Thyroid gland (tissue), 4 donors: Measurements from ENCODE around the gene SGPP1. TPM values are rescaled to one million over a fixed set of nuclear protein-coding genes. Genes with fewer than 3 reads are reported as not detected.

Experiments used
- DNase-seq, 2 donors: peaks; one replicate each; pipeline ENCODE4 v3.0.0-alpha.2; 2019
- H3K27ac ChIP-seq, 3 donors: fragments of 200-600 bp; sonication (generic); 1 replicate in 2 of 3; 2 replicates in 1 of 3; pipeline ENCODE4 v1.5.1; 2016 to 2019; ENCODE audit warnings: mild to moderate bottlenecking in 1 of 3, moderate library complexity in 1 of 3
- H3K27me3 ChIP-seq: fragments of 200-600 bp; sonication (generic); one replicate; pipeline ENCODE4 v1.5.1; 2019
- H3K36me3 ChIP-seq, 2 donors: fragments of 200-600 bp; sonication (generic); one replicate each; pipeline ENCODE4 v1.5.1; 2016 to 2019
- H3K4me1 ChIP-seq, 2 donors: fragments of 200-600 bp; sonication (generic); one replicate each; pipeline ENCODE4 v1.5.1; 2017 to 2019
- H3K4me3 ChIP-seq, 3 donors: fragments of 200-600 bp; sonication (generic); replicated peaks in 1 of 3; 1 replicate in 2 of 3; 2 replicates in 1 of 3; pipeline ENCODE4 v1.5.1; 2016; ENCODE audit warnings: mild to moderate bottlenecking in 1 of 3
- H3K9me3 ChIP-seq: fragments of 200-600 bp; sonication (generic); one replicate; pipeline ENCODE4 v1.5.1; 2017
- POLR2A ChIP-seq, 2 donors: fragments of 450-650 bp; IDR thresholded peaks; one replicate each; pipeline ENCODE4 v1.6.1; 2017; ENCODE audit warnings: antibody characterized with exemption in 2 of 2, mild to moderate bottlenecking in 2 of 2, moderate library complexity in 1 of 2
- WGBS, 2 donors: methylation state at CpG; one replicate each; pipeline ENCODE4 v1.1.5; 2017; 5-methylcytosine and 5-hydroxymethylcytosine counted together
- intact Hi-C: fragments of 100-400 bp; cut with DNase I; formaldehyde crosslinking; loops from one replicate; pipeline ENCODE4 v1.15.1; 2023
- total RNA-seq, 4 donors: library from RNA; depleted of rRNA; stranded (reverse); fragments of >200 nt; gene quantifications; one replicate each; pipeline ENCODE4 v1.2.3, GENCODE V29; 2016
- TF ChIP-seq, protein P1 (sequence below), 6 experiments: fragments of 200-600 bp in 3 of 6; fragments of 450-650 bp in 3 of 6; sonication (generic) in 3 of 6; IDR thresholded peaks; one replicate each; pipeline ENCODE4 v1.5.1; 2016 to 2019; ENCODE audit warnings: antibody characterized with exemption in 6 of 6, mild to moderate bottlenecking in 2 of 6, inconsistent platforms in 1 of 6, moderate library complexity in 1 of 6

The SGPP1 gene
- total RNA-seq, 4 donors from 2014 or later, result 19.2 to 38.1 (median 25.7) TPM

DNA sequence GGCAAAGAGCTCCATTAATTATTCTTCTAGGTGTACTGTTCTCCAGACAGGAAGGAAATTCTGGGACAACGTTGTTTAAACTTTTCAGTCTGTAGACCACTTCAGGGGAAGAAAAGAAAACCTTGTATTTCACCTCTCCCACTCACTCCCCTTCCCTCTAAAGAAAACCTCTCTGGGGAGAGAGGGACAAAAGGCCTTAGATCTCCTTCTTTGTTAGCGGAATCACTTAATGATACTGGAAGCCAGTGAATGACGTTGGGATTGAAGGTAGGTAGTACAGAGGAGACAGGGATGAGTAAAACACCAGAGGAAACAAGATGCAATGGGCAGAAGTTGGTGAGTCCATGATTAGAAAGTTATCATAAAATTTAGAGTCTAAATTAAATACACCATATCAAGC, 38.7 kb upstream of the SGPP1 start:
- Histone ChIP-seq H3K27ac (no peak overlapping the region), H3K4me3 (no peak overlapping the region), H3K4me1 (no peaks in the 10 kb centered on the region), H3K9me3 (no peaks in the 10 kb centered on the region), H3K36me3 (no peaks in the 10 kb centered on the region), H3K27me3 (no peaks in the 10 kb centered on the region)
- no peak for DNase-seq
- intact Hi-C loops, result loop anchor here (10.0 kb wide), 1 partner anchor 212 kb away; no protein-coding TSS in a partner anchor
- no peak for TF ChIP-seq POLR2A (IDR thresholded peaks at IDR 0.05)
- TF ChIP-seq, protein P1, sequence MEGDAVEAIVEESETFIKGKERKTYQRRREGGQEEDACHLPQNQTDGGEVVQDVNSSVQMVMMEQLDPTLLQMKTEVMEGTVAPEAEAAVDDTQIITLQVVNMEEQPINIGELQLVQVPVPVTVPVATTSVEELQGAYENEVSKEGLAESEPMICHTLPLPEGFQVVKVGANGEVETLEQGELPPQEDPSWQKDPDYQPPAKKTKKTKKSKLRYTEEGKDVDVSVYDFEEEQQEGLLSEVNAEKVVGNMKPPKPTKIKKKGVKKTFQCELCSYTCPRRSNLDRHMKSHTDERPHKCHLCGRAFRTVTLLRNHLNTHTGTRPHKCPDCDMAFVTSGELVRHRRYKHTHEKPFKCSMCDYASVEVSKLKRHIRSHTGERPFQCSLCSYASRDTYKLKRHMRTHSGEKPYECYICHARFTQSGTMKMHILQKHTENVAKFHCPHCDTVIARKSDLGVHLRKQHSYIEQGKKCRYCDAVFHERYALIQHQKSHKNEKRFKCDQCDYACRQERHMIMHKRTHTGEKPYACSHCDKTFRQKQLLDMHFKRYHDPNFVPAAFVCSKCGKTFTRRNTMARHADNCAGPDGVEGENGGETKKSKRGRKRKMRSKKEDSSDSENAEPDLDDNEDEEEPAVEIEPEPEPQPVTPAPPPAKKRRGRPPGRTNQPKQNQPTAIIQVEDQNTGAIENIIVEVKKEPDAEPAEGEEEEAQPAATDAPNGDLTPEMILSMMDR (IDR thresholded peaks at IDR 0.05), result no peak
- 42 to 44% methylated on average over 3 of the region's 3 CpGs for WGBS, 2 donors

DNA sequence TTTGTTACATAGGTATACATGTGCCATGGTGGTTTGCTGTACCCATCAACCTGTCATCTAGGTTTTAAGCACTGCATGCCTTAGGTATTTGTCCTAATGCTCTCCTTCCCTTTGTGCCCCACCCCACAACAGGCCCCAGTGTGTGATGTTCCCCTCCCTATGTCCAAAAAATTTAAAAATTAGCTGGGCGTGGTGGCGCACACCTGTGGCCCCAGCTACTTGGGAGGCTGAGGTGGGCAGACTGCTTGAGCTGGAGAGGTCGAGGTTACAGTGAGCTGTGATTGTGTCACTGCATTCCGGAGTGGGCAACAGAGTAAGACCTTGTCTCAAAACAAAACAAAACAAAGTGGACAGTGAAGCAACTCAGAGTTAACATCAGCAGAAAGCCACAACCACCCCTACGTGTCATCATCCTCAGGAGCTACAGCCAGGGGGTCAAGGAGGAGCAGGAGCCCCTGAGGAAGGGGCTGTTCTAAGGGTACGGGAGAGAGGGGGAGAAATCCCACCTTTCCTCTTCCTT, 36.8 kb upstream of the SGPP1 start:
- TF ChIP-seq, protein P1 (IDR thresholded peaks at IDR 0.05), result no peak
- no peak for TF ChIP-seq POLR2A (IDR thresholded peaks at IDR 0.05)
- Histone ChIP-seq H3K27ac (no peak overlapping the region), H3K36me3 (no peaks in the 10 kb centered on the region), H3K4me1 (no peaks in the 10 kb centered on the region), H3K27me3 (no peaks in the 10 kb centered on the region), H3K4me3 (no peak overlapping the region), H3K9me3 (no peaks in the 10 kb centered on the region)
- DNase-seq, result no peak
- intact Hi-C loops, result loop anchor here (10.0 kb wide), 1 partner anchor 210 kb away; no protein-coding TSS in a partner anchor
- 95 to 96% methylated on average over 6 of the region's 6 CpGs for WGBS, 2 donors

DNA sequence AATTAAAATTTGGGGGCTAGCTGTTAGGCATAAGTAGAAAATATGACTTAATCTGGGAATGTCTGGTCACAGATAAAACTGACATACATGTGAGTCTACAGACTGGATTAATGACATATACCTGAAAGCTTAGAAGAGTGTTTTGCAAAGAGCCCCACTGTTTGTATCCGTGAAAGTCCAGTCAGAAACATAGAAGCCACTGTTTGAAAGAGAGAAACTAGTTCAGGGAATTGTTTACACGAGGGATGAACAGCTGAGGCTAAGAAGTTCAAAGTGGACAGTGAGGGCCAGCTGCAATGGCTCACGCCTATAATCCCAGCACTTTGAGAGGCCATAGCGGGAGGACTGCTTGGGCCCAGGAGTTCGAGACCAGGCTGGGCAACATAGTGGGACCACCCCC, 36.2 kb upstream of the SGPP1 start:
- Histone ChIP-seq H3K9me3 (no peaks in the 10 kb centered on the region), H3K4me3 (no peak overlapping the region), H3K36me3 (no peaks in the 10 kb centered on the region), H3K4me1 (no peaks in the 10 kb centered on the region), H3K27ac (no peak overlapping the region), H3K27me3 (no peaks in the 10 kb centered on the region)
- TF ChIP-seq, protein P1 (IDR thresholded peaks at IDR 0.05), result no peak
- TF ChIP-seq POLR2A (IDR thresholded peaks at IDR 0.05), result no peak
- no peak for DNase-seq
- intact Hi-C loops, result loop anchor here (10.0 kb wide), 1 partner anchor 209 kb away; no protein-coding TSS in a partner anchor
- WGBS, 2 donors, result 84 to 86% methylated on average over 5 of the region's 5 CpGs

DNA sequence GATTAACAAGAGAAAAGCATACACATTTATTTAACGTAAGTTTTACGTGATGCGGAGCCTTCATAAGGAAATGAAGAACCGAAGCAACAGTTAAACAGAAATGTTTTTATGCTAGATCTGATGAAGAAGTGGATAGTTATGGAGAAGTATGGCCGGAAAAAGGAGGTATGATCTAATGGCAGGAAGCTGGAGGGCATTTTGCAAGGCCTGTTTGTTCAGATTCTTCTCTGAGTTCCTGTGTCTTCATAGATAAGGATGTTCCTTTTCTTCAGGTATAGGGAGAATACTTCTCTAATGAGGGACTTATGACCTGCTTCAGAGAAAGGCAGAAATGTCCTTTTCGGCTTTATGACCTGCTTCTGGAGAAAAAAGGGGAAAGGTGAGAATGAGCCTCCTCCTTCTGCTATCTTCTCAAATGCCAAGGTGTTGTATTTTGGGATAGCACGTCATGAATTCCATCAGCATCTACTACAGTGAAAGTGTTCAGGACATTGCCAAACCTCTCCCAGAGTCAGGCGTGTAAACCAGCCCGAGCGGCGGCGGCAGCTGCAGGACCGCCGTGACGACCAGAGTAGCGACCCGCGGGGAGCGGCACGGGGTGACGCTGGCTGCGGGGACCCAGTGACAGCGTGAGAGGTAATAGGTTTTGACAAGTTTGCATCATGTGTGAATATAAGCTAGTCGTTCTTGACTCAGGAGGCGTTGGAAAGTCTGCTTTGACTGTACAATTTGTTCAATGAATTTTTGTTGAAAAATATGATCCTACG, 33.7 kb upstream of the SGPP1 start:
- Histone ChIP-seq H3K4me1 (no peaks in the 10 kb centered on the region), H3K36me3 (no peaks in the 10 kb centered on the region), H3K4me3 (no peak overlapping the region), H3K9me3 (no peaks in the 10 kb centered on the region), H3K27ac (no peak overlapping the region), H3K27me3 (no peaks in the 10 kb centered on the region)
- TF ChIP-seq, protein P1 (IDR thresholded peaks at IDR 0.05), result no peak
- no peak for TF ChIP-seq POLR2A (IDR thresholded peaks at IDR 0.05)
- 87 to 93% methylated on average over 25 to 26 of the region's 26 CpGs for WGBS, 2 donors
- intact Hi-C loops, result loop anchor here (10.0 kb wide), 1 partner anchor 207 kb away; no protein-coding TSS in a partner anchor
- DNase-seq, result no peak

DNA sequence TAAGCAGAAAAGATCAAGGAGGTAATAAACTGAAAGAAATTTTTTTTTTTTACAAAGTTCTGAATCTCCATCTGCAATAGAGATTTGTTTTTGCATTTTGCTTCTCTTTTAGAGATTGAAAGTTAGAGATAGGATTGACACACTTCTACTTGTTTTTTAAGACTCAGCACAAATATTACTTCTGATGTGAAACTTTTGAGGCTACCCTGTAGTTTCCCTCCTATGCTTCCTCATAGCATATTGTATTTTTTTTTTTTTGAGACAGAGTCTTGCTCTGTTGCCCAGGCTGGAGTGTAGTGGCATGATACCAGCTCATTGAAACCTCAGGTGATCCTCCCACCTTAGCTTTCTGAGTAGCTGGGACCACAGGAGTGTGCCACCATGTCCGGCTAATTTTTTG, 32.1 kb upstream of the SGPP1 start:
- 95 to 100% methylated on average over 1 of the region's 1 CpG for WGBS, 2 donors
- H3K4me1 ChIP-seq, result no peaks in the 10 kb centered on the region
- H3K27ac ChIP-seq, result no peak overlapping the region
- no peaks in the 10 kb centered on the region for H3K27me3 ChIP-seq
- TF ChIP-seq, protein P1 (IDR thresholded peaks at IDR 0.05), result no peak
- no peak for TF ChIP-seq POLR2A (IDR thresholded peaks at IDR 0.05)
- H3K36me3 ChIP-seq, result no peaks in the 10 kb centered on the region
- intact Hi-C loops, result loop anchor here (10.0 kb wide), 1 partner anchor 205 kb away; no protein-coding TSS in a partner anchor
- no peak overlapping the region for H3K4me3 ChIP-seq
- H3K9me3 ChIP-seq, result no peaks in the 10 kb centered on the region
- DNase-seq, result no peak
